GM10266 (cell line): ENCODE results near the gene ERFE.
"Not testable (repeated sequence)": the region's sequence is repeated elsewhere in the genome, so short reads cannot be mapped to it uniquely, and the experiment has no call there.

ENCODE experiments used
- DNase-seq: peaks from one replicate; pipeline ENCODE4 v3.0.0; 2012; ENCODE audit errors: extremely low spot score
- TF ChIP-seq, protein P1 (sequence below): IDR thresholded peaks from 2 replicates; pipeline ENCODE4 v1.5.1; 2012; ENCODE audit warnings: mild to moderate bottlenecking, low read depth; ENCODE audit not compliant: control insufficient read depth, insufficient read depth; ENCODE audit errors: missing control alignments

Gene ERFE

DNA sequence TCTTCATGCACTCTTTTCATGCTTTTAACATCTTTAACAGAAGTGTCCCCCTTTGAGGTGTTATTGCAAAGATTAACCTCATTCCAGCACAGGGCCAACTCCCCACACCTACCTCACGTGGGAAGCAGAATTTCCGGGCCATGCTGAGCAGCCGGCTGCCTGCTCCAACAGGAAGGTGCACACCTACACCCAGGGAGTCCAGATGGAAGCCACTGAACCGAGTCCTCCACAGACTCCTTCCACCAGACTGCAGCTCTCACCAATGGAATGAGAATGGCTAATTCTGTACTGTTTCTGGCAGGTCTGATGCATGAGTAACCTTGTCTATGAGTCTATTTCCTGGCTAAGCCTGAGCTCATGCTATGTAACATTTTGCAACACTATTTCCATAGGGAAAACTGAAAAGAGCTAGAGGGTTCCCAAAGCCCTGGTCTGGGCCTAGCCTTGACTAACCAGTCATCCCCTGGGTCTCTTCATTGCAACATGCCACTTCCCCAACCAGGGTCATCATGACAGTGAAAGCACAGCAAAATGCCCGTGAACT is 11.0 kb downstream of the ERFE start:
- DNase-seq, result no peak
- TF ChIP-seq, protein P1, sequence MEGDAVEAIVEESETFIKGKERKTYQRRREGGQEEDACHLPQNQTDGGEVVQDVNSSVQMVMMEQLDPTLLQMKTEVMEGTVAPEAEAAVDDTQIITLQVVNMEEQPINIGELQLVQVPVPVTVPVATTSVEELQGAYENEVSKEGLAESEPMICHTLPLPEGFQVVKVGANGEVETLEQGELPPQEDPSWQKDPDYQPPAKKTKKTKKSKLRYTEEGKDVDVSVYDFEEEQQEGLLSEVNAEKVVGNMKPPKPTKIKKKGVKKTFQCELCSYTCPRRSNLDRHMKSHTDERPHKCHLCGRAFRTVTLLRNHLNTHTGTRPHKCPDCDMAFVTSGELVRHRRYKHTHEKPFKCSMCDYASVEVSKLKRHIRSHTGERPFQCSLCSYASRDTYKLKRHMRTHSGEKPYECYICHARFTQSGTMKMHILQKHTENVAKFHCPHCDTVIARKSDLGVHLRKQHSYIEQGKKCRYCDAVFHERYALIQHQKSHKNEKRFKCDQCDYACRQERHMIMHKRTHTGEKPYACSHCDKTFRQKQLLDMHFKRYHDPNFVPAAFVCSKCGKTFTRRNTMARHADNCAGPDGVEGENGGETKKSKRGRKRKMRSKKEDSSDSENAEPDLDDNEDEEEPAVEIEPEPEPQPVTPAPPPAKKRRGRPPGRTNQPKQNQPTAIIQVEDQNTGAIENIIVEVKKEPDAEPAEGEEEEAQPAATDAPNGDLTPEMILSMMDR, result no peak

DNA sequence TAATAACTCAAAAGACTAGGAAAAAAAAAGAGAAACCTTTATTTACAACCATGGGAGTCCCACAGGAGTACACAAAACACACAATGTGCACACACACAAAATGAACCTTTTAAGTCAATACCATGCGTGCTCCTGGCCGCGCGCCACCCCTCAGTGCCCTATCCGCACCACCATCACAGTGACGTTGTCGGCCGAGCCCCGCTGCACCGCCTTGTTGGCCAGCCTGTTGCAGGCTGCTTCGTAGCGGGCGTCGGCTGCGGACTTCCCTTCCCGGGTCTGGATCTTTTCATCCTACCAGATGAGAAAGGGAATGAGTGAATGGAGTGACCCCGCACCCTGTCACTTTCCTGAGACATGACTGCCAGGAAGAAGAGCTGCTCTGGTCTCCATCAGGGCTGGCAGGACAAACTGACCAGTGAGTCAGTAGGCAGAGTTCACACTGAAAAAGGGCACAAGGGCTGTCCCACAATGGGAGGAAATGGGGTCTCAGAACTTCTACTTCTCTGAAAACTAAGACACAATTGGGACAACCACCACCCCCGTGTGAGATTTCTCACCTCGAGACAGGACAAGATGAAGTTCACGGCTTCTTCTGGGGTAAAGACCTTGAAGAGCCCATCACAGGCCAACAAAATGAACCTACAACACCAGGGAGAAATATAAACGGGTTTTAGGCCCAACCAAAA is 11.8 kb downstream of the ERFE start:
- DNase-seq, result no peak
- TF ChIP-seq, protein P1, result no peak

DNA sequence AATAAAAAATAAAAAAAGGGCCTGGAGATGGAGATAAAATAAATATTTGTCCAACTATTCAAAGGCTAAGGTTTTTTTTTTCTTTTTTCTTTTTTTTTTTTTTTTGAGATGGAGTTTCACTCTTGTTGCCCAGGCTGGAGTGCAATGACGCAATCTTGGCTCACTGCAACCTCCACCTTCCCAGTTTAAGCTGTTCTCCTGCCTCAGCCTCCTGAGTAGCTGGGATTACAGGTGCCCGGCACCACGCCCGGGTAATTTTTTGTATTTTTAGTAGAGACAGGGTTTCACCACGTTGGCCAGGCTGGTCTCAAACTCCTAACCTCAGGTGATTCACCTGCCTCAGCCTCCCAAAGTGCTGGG is 12.3 kb downstream of the ERFE start:
- DNase-seq, result not testable (repeated sequence)

DNA sequence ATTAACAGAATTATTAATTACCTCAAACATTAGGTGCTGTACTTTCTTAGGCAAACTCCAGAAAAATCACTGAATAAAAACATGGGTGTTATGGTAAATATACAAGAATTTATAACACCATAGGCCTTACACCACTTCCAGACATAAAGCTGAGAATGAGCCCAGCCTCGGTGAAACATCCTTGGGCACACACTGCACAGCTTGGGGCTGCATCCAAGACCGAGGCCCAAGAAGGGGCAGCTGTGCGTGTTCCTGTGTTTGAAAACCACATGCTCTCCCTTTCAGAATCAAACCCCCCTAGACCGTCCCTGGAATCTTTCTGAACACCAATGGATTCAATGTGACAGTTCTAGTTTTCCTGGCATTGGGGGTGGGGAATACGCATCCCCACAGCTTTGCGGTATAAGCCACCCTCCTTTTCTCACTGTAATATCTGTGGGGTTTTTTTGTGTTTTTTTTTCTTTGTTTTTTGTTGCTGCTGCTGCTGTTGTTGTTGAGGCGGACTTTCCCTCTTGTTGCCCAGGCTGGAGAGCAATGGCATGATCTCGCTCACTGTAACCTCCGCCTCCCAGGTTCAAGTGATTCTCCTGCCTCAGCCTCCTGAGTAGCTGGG is 12.9 kb downstream of the ERFE start:
- DNase-seq, result no peak
- TF ChIP-seq, protein P1, result no peak

DNA sequence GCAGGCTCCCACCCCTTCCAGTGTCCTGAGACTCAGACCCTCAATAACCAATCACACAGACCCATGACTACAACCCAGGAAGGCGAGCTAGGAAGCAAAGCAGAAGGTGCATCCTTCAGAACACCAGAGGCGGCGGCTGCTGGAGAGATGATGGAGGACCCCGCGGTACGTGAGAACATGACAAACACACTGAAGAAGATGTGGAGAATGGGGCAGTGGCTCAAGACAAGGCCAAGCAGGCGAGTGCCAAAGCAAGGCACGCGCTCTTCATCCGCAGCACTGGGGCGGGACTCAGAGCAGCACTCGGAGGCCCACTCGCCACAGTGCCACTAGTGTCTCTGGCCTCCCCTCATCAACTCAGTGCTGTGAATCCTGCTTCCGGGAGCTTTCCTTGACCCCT is 13.7 kb downstream of the ERFE start:
- no peak for DNase-seq
- TF ChIP-seq, protein P1, result no peak

DNA sequence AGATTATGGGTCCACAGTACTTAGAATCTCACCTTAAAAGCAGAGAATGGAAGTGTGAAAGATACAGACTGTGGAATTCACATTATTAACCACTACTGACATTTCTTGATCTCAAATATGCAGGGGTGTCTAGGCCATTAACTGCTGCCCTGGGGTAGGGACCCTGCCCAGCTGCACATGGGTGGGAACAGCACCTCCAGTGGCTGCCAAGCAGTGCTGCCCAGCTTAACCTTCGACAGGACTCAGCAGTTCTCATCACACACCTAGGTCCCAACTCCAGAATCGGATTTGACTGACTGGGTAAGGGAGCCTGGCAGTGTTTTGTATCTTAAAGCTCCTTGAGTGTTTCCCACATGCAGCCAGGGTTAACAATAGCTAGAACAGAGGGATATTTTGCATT is 14.9 kb downstream of the ERFE start:
- TF ChIP-seq, protein P1, result no peak
- DNase-seq, result no peak

DNA sequence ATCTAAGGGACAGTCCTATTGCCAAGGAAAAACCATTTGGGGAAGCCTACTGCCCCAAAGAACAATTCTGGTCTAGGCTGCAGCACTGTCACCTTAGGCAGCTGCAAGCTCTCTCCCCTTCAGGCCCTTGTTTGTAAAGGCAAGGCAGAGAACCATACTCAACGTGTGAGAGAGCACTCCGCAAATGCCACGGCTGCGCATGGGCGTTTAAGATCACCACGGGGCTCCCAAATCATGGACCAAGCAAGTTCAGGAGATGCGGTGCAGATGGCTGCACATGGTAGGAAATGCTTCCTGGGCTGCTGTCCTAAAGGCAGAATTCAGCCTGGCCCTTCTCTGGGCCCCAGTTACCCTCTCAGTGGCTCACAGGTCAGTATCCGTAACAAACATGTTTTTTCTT is 15.5 kb downstream of the ERFE start:
- DNase-seq, result no peak
- TF ChIP-seq, protein P1, result no peak
